ENCODE measurements around the gene TEX2.
A peak's percentile ranks its signal among the peaks of the same experiment; 100 is the strongest.
"Not testable (repeated sequence)": the region's sequence is repeated elsewhere in the genome, so short reads cannot be mapped to it uniquely, and the experiment has no call there.

The TEX2 gene

DNA sequence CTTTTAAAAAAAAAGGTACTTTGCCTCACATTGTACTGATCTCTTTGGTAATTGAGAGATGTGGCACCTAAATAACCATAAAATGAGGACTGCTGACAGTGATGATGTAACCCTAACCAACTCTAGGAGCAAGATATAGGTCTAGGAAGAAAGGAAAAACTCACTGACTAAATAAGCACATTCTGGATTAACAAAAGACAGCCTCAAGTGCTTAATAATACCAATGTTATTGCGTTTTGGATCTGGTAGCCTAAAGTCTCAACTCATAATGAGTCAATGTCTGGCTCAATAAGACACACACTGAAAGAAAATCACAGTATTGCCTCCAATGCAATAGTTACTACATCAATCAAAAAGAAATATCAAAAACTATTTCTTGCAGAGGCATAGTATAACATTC, 136.1 kb downstream of the TEX2 start:
- no peak overlapping the region for H3K4me3 ChIP-seq (replicated peaks; ENCODE audit: low read depth, low read length)
- TF ChIP-seq, protein P1, sequence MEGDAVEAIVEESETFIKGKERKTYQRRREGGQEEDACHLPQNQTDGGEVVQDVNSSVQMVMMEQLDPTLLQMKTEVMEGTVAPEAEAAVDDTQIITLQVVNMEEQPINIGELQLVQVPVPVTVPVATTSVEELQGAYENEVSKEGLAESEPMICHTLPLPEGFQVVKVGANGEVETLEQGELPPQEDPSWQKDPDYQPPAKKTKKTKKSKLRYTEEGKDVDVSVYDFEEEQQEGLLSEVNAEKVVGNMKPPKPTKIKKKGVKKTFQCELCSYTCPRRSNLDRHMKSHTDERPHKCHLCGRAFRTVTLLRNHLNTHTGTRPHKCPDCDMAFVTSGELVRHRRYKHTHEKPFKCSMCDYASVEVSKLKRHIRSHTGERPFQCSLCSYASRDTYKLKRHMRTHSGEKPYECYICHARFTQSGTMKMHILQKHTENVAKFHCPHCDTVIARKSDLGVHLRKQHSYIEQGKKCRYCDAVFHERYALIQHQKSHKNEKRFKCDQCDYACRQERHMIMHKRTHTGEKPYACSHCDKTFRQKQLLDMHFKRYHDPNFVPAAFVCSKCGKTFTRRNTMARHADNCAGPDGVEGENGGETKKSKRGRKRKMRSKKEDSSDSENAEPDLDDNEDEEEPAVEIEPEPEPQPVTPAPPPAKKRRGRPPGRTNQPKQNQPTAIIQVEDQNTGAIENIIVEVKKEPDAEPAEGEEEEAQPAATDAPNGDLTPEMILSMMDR (IDR thresholded peaks at IDR 0.05; ENCODE audit: low read length, missing control alignments): no peak
- no peak for DNase-seq (ENCODE audit: low read depth)

DNA sequence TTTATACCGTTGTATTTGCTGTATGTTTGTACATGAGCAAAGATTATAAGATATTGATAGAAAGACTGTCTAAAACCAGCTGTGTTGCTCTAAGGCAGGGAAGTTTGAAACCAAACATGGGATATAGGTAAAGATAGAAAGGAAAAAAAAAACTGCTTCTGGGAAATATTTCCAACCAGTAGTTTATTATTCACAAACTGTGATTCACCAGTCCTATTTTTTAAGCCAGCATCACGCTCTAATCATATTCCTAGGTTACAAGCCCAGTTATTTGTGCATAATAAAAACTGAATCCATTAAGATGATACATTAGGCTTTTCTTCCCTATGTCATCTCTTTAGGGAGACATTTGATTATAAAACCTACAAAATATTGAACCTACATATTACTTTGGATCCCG, 137.1 kb downstream of the TEX2 start:
- no peak overlapping the region for H3K4me3 ChIP-seq (replicated peaks; ENCODE audit: low read depth, low read length)
- no peak for DNase-seq (ENCODE audit: low read depth)
- TF ChIP-seq, protein P1 (IDR thresholded peaks at IDR 0.05; ENCODE audit: low read length, missing control alignments): no peak

- TF ChIP-seq, protein P1 (IDR thresholded peaks at IDR 0.05; ENCODE audit: low read length, missing control alignments): no peak
- H3K4me3 ChIP-seq (replicated peaks; ENCODE audit: low read depth, low read length): no peak overlapping the region
- DNase-seq (ENCODE audit: low read depth): no peak
These were observed 138.5 kb downstream of the TEX2 start for GRCh38 chr17:64124609-64125008.

GRCh38 chr17:64123114-64123513, 139.9 kb downstream of the TEX2 start:
- no peak for DNase-seq (ENCODE audit: low read depth)
- H3K4me3 ChIP-seq (replicated peaks; ENCODE audit: low read depth, low read length): no peak overlapping the region
- TF ChIP-seq, protein P1 (IDR thresholded peaks at IDR 0.05; ENCODE audit: low read length, missing control alignments): no peak

DNA sequence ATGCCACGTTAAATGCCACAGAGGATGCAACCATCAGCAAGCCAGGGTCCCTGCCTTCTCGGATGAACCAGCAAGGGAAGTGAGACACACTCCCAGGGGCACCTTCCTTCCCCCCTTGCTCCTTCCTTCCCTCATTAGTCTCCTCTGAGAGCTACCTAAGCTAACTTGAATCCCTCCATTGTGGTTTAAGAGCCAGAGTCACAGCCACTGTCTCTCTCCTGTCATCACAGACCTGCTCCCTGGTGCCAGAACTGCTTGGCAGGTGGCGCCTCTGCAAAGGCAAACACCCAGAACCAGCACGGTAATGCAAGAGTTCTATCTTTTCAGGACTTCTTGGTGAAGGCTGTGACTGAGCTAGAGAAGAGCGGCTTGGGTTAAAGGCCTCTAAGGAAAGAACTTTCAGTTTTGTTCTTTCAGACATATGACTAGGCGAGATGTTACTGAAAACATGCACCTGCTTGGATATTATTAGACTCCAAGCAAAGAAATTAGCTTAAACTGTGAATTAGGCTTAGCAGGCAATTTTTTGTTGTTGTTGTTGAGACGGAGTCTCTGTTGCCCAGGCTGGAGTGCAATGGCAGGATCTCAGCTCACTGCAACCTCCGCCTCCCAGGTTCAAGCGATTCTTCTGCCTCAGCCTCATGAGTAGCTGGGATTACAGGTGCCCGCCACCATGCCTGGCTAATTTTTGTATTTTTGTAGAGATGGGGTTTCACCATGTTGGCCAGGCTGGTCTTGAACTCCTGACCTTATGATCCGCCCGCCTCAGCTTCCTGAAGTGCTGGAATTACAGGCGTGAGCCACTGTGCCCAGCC, 141.9 kb downstream of the TEX2 start:
- not testable (repeated sequence) for DNase-seq (ENCODE audit: low read depth); H3K4me3 ChIP-seq (replicated peaks; ENCODE audit: low read depth, low read length)

- TF ChIP-seq, protein P1 (IDR thresholded peaks at IDR 0.05; ENCODE audit: low read length, missing control alignments): no peak
- no peak overlapping the region for H3K4me3 ChIP-seq (replicated peaks; ENCODE audit: low read depth, low read length)
- no peak for DNase-seq (ENCODE audit: low read depth)
These were observed 142.8 kb downstream of the TEX2 start for GRCh38 chr17:64120159-64120810.

GRCh38 chr17:64117981-64118979, 144.8 kb downstream of the TEX2 start:
- TF ChIP-seq, protein P1 (IDR thresholded peaks at IDR 0.05; ENCODE audit: low read length, missing control alignments): no peak
- DNase-seq (ENCODE audit: low read depth): peak; percentile 66
- no peak overlapping the region for H3K4me3 ChIP-seq (replicated peaks; ENCODE audit: low read depth, low read length)
